GM21786 (cell line): Measurements from ENCODE around the gene SNAPC1.
A peak's percentile ranks its signal among the peaks of the same experiment; 100 is the strongest.
"Not testable (repeated sequence)": the region's sequence is repeated elsewhere in the genome, so short reads cannot be mapped to it uniquely, and the experiment has no call there.

Source experiments
- ATAC-seq: cut with Tn5 transposase; IDR thresholded peaks from one replicate; pipeline ENCODE4 v1.9.1; 2021; ENCODE audit not compliant: unreplicated experiment

The SNAPC1 gene

GRCh38 chr14:61761959-61762786 is at the start of gene SNAPC1:
Gene SNAPC1 (plus strand): TSS chr14:61762420. CDS start chr14:61762461, 41 bp downstream.
- peak; percentile 100 for ATAC-seq

DNA sequence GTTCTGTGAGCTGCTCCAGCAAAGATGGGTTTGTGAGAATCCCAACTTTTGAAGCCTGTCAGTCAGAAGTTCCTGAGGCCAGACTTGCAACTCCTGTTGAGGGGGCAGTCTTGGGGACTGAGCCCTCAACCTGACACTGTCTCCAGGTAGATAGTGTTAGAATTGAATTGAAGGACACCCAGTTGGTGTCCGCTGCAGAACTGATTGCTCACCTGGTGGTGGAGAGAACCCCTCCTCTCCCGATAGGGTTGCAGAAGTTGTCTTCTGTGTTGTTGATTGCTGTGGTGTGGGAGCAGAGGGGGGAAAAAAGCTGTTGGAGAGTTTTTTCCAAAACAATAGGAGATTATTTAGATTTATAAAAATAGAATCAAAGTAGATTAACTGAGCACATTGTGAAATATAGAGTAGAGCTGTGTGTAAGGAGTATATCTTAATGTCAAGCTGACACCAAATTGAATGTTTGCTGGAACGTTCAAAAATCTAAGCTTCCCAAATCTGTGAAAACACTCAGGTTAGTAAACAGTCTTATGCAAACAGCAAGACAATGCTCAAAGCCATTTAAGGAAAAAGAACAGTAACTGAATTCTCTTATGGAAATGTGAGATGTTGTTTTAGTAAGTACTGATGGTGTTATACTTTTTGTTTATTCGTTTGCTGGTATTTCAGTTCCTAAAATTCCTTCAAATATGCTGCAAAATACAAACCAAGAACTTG is 48.3 kb upstream of the SNAPC1 start:
- ATAC-seq: no peak

DNA sequence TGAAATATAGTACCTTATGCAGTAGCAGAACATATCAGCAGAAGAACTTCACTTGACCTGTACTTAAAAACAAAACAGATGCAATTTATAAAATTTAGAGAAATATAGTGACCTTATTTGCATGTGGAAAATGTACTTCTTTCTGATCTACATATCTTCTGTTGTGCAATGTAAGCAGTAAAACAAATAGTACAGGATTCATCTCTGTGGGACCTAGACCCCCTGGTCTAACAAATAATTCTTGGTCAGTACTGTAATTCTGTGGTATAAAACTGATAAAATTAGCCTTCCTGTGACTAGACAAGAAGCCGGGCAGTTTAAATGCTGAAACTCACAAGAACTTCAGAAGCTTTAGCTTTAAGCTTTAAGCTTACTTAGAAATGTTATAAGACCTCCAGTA is 45.3 kb upstream of the SNAPC1 start:
- no peak for ATAC-seq

DNA sequence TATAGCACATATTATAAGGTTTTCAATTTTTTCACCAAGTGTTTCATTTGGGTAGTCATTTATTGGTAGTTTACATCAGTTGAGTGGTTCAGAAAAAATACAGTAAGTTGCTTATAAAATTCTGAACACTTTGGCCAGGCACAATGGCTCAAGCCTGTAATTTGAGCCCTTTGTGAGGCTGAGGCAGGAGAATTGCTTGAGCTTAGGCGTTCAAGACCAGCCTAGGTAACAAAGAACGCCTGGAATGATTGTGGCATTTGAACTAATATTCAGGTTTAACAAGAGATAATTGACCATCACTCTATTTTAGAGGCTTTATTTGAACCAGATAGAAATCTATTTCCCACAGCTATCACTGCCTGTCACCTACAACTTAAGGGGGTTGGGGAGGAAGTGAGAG is 44.2 kb upstream of the SNAPC1 start:
- no peak for ATAC-seq

DNA sequence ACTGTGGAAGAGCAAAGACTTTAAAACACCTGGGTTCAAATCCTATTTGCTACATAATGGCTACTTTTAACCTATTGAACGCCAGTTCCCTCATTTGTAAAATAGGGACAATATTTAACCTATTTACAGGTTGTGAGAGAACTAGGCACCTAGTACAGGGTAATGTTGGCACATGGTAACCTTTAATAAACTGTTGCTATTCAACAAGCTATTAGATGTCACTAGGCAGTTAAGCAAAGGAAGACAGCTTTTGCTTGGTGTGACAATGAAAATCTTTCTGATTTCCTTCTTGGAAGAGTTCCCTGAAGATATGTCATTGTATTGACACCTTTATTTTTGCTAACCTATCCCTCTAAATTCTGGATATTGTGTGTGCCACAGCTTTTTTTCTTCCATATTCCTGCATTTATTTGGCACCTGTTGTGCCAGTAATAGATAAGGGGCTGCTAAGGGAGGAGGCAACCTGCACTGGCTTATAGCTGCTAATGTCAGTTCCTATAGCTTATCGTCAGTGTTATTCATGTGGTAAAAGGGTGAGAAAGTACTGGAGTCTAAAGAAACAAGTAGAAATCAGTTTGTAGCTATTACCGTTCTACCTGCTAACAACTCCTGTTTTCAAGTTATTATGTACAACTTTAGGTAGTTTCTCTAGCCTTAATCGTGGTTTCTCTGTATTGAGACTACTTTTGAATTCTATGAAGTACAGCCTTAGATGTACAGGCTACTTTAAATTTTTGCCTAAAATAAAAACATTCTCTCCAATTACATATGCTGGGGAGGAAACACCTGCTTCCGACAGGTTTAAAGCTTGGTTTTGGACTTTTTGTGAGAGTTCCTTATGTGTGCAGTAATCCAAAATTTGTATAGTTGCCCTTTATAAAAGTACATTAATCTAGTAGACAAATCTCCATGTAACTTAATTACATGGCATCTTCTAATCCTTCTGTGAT is 42.6 kb upstream of the SNAPC1 start:
- ATAC-seq: no peak

- ATAC-seq: no peak
Observed at GRCh38 chr14:61720294-61720661, 41.9 kb upstream of the SNAPC1 start.

DNA sequence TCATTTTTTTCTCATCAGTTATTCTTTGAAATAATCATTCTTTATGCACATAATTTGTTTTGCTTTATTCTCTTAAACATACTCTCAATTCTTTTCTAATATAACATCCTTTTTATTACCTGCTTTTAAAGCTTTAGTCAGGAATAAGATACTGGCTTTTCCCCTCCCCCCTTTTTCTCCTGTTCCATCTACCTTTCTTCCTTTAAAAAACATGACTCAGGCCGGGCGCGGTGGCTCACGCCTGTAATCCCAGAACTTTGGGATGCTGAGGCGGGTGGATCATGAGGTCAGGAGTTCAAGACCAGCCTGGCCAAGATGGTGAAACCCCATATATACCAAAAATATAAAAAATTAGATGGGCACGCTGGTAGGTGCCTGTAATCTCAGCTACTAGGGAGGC is 41.5 kb upstream of the SNAPC1 start:
- no peak for ATAC-seq

DNA sequence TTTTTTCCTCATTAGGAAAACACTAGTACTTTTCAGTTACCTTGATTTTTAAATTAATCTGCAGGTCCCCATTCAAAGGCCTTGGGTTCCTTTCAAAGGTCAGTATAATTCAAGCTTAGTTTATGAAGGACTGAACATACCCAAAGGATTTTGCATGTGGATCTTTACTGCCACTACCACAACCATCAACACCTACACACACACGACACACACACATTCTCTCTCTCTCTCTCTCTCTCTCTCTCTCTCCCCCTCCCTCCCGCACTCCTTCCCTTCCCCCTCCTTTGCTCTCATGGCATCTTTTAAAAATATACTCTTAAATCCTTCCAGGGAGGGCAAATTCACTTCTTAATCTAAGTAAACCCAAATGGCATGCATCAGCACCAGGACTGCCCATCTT is 38.1 kb upstream of the SNAPC1 start:
- no peak for ATAC-seq

GRCh38 chr14:61726778-61727658 is 35.2 kb upstream of the SNAPC1 start:
- ATAC-seq: no peak

DNA sequence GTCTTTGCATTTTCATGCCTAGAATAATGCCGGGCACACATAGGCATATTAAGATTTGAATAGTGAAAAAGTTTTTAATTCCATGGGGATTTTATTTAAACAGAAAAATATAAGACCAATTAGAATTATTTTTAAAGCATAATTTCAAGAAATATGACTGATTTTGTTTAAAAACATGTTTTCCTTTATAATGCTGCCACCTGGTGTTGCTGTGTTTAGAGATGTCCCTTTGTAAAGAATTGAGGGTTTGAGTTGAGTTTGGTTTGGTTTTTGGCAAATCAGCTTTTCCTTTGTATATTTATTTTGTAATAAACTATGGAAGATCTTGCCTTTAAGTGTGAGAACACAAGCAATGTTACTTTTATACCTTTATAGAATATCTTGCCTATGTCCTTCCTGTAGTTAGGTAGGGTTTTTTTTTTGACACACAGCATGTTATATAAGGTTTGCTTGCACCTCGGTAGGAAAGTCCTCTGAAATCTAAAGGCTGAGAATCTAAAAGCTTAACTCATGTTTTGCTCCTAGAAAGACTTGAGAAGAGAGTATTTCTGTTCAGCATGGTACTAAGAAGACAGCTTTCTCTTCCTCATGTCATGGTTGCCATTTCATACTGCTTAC is 31.4 kb upstream of the SNAPC1 start:
- no peak for ATAC-seq

- ATAC-seq: no peak
Observed at GRCh38 chr14:61733972-61734371, 28.2 kb upstream of the SNAPC1 start.

DNA sequence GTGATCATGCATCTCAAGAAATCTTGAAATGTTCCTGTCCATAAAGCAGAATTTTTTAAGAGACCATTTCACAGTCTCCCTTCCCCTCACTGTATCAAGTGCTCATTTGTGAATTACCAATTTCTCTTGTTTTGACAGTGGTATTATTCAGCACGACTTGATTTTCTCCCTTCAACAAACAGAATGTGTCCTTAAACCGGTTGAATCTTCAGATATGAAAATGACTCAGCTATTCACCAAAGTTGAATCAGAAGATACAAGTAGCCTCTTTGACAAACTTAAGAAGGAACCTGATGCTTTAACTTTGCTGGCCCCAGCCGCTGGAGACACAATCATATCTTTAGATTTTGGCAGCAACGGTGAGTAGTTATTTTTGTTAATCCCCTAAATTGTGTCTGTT is 25.5 kb upstream of the SNAPC1 start:
- ATAC-seq: no peak

DNA sequence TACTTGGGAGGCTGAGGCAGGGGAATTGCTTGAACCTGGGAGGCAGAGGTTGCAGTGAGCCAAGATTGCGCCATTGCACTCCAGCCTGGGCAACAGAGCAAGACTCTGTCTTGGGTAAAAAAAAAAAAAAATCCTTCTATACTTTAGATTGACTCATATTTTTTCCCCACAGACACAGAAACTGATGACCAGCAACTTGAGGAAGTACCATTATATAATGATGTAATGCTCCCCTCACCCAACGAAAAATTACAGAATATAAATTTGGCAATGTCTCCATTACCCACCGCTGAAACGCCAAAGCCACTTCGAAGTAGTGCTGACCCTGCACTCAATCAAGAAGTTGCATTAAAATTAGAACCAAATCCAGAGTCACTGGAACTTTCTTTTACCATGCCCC is 24.3 kb upstream of the SNAPC1 start:
- ATAC-seq: no peak

DNA sequence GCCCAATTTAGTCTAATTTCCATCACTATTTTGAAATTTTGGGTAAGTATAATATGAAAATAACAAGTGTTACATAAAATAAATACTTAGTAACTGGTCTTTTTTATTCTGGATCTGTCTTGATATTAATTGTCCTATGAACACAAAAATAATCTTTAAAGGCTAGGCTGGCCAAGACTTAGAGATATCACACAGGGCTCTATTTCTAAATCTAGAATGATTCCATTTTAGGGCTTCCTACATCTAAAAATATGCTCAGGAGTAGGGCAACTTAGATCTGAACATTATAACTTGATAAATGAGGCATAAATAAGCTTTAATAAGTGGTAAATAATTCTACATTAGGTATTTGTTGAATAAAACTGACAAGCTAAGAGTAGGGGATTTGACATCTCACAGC is 23.1 kb upstream of the SNAPC1 start:
- ATAC-seq: no peak

GRCh38 chr14:61742371-61742770 is 19.8 kb upstream of the SNAPC1 start:
- no peak for ATAC-seq

DNA sequence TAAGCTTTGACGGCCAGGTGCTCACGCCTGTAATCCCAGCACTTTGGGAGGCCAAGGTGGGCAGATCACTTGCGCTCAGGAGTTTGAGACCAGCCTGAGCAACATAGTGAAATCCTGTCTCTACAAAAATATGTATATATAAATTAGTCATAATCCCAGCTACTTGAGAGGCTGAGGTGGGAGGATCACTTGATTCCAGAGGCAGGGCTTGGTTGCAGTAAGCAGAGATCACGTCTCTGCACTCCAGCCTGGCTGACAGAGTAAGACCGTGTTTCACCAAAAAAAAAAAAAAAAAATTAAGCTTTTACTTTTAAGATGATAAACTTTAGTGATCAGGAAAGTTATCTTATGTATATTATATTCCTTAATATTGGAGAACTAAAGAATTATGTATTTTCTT is 18.0 kb upstream of the SNAPC1 start:
- ATAC-seq: no peak

DNA sequence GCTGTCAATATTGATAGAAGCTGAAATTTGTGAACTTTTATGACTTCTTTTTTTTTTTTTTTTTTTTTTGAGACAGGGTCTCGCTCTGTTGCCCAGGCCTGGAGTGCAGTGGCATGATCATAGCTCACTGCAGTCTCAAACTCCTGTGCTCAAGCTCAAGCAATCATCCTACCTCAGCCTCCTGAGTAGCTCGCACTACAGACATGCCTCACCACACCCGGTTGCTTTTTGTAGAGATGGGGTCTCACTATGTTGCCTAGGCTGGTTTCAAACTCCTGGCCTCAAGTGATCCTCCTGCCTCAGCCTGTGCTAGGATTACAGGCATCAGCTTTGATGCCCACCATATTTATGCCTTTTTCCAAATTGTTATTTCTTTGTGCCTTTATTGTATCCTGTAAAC is 15.9 kb upstream of the SNAPC1 start:
- not testable (repeated sequence) for ATAC-seq

GRCh38 chr14:61746881-61747280 is 15.3 kb upstream of the SNAPC1 start:
- no peak for ATAC-seq

DNA sequence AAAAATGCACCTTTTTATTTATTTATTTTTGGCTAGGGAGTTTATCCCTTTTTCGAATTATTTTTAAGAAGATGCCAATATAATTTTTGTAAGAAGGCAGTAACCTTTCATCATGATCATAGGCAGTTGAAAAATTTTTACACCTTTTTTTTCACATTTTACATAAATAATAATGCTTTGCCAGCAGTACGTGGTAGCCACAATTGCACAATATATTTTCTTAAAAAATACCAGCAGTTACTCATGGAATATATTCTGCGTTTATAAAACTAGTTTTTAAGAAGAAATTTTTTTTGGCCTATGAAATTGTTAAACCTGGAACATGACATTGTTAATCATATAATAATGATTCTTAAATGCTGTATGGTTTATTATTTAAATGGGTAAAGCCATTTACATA is 14.9 kb upstream of the SNAPC1 start:
- ATAC-seq: no peak

GRCh38 chr14:61749264-61749663 is 13.0 kb upstream of the SNAPC1 start:
- ATAC-seq: no peak
